Measurements from ENCODE around the gene PCGF3. TPM values are rescaled to one million over a fixed set of nuclear protein-coding genes. Genes with fewer than 3 reads are reported as not detected.
"Not testable (repeated sequence)": the region's sequence is repeated elsewhere in the genome, so short reads cannot be mapped to it uniquely, and the experiment has no call there.

PCGF3 gene
- polyA plus RNA-seq, 4 donors: 64.9 to 76.9 (median 72.0) TPM

GRCh38 chr4:721261-722168, 15.9 kb downstream of the PCGF3 start:
- no peak for DNase-seq (ENCODE audit: low read depth in 4 of 4, low spot score in 3 of 4)

- no peak for DNase-seq (ENCODE audit: low read depth in 4 of 4, low spot score in 3 of 4)
These were observed 16.6 kb downstream of the PCGF3 start for GRCh38 chr4:722169-722725.

- no peak for DNase-seq (ENCODE audit: low read depth in 4 of 4, low spot score in 3 of 4)
These were observed 17.3 kb downstream of the PCGF3 start for GRCh38 chr4:722851-723360.

DNA sequence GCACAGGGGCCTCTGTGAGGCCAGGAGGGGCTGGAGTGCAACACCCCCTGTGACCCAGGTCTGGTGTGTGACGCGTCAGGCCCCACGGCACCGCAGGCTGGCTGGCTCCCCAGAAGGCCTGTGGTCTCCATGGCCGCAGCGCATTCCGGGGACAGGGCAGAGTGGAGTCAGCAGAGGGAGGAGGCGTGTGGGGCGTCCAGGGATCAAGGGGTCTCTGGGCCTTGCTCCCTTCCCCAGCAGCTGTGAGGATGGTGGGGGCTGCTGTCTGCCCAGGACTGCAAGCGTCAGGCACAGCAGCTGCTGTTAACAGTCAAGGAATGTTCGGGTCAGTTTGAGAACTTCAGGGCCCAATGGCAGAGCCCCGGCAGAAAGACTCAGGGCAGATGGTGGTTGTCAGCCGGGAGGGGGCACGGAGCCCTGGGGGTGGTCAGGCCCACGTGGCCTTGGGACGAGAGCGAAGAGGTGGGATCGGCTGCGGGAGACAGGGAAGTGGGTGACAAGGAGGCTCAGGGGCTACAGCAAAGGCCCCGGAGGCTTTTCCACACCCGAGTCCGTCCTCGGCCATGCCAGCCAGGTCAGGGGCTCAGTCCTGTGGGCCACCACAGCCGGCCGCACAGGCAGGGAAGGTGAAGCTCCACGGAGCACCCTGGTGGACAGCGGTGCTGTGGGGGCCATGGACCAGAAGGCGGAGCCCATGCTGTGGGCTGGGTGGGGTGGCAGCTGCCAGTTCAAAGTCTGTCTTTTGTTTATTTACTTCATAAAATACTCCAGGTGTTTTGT, 18.3 kb downstream of the PCGF3 start:
- DNase-seq (ENCODE audit: low read depth in 4 of 4, low spot score in 3 of 4): no peak

- DNase-seq (ENCODE audit: low read depth in 4 of 4, low spot score in 3 of 4): no peak
These were observed 20.0 kb downstream of the PCGF3 start for GRCh38 chr4:725391-726234.

- no peak for DNase-seq (ENCODE audit: low read depth in 4 of 4, low spot score in 3 of 4)
These were observed 20.7 kb downstream of the PCGF3 start for GRCh38 chr4:726235-726787.

- DNase-seq (ENCODE audit: low read depth in 4 of 4, low spot score in 3 of 4): no peak
These were observed 21.2 kb downstream of the PCGF3 start for GRCh38 chr4:726838-727237.

DNA sequence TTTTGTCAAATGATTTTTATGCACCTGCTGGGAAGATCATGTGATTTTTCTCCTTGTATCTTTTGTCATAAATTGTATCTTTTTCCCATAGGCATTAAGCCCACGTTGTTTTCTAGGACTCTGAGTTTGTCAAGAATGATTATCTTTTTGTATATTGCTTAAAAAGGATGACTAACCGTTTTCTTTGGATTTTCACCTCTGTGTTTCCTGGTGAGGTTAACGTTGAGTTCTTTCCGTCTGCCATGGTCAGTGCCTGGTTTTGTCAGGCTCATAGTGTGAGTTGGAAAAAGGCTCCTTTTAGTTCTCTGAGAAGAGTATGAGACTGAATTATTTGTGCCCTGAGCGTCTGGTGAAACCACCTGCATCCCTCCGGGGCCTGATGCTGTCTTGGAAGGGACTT, 21.9 kb downstream of the PCGF3 start:
- DNase-seq (ENCODE audit: low read depth in 4 of 4, low spot score in 3 of 4): no peak

DNA sequence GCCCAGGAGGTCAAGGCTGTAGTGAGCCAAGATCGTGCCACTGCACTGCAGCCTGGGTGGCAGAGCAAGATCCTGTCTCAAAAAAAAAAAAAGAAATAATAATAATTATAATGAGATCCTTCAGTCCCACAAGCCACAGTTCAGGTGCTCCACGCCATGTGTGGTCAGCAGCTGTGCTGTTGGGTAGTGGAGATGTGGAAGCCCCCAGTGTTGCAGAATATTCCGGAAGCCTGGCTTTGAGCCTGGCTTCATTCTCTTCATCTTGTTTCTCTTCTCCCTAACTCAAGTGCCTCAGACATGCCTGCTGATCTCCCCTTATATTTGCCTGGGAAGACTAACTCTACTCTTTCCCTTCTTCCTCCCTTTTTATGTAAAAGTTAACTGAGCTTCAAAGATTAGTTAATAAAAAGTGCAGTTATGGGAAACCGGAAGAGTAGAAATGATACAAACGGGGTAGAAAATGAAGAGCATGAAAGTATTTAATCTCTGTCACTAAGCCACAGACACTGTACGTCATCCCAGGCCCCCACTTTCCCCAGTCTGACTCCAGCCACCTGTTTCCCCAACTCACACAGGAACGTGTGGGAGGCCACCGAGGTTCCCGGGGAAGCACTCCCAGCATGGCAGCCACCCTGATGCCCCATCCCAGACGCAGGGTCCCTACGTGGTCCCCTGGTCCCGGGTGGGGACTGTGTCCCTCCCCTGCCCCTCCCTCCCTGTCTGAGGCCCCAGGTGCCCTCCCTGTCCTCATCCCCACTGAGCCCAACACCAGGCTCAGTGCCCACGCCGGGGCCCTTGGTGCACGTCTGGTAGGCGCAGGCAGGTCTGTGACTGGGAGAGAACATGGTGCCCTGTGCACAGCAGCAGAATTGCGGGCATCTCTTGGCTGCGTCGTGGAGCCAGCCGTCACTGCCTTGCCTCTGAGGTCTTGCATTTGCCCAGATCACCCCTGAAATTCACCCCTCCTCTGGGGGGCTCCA, 24.0 kb downstream of the PCGF3 start:
- no peak for DNase-seq (ENCODE audit: low read depth in 4 of 4, low spot score in 3 of 4)

- no peak for DNase-seq (ENCODE audit: low read depth in 4 of 4, low spot score in 3 of 4)
These were observed 24.9 kb downstream of the PCGF3 start for GRCh38 chr4:730511-730910.

GRCh38 chr4:730946-731904, 25.6 kb downstream of the PCGF3 start:
- not testable (repeated sequence) for DNase-seq (ENCODE audit: low read depth in 4 of 4, low spot score in 3 of 4)

- not testable (repeated sequence) for DNase-seq (ENCODE audit: low read depth in 4 of 4, low spot score in 3 of 4)
These were observed 26.3 kb downstream of the PCGF3 start for GRCh38 chr4:731954-732353.

DNA sequence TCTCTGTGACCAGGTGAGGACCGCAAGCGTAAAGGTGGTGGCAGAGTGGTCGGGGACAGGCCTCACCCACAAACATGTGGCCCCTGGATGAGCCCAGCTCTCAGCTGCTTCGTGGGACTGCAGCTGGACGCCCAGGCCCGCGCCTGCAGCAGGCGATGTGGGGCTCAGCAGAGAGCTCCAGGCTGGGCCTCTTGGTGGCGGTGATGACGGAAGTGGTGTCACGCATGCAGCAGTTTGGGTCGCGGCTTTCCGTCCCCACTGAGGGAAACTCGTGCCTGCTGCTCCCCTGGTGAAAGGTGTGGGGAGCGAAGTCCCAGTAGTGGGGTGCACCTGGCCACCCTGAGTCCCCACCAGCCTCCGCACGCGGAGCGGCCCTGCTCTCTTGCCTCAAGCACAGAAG, 26.9 kb downstream of the PCGF3 start:
- DNase-seq (ENCODE audit: low read depth in 4 of 4, low spot score in 3 of 4): no peak

GRCh38 chr4:732911-733630, 27.4 kb downstream of the PCGF3 start:
- DNase-seq (ENCODE audit: low read depth in 4 of 4, low spot score in 3 of 4): no peak

GRCh38 chr4:733631-733980, 28.0 kb downstream of the PCGF3 start:
- DNase-seq (ENCODE audit: low read depth in 4 of 4, low spot score in 3 of 4): no peak

DNA sequence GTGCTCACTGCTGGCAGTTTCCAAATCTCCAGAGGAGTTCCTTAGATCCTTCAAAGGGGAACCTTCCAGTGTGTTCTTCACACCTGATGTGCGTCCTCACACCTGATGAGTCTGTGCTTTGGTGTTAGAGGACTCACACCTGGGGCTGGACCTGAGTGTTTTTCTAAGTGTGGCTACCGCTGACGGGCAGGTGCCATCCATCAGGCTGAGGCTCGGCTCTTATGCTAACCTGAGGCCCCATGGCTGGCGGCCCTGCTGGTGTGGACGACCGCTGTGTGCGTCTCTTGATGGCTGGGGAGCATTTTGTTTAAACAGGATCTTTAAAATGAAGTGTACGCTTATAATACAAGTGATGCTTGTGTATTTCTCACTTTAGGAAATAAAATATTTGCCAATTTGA, 28.4 kb downstream of the PCGF3 start:
- DNase-seq (ENCODE audit: low read depth in 4 of 4, low spot score in 3 of 4): no peak

- no peak for DNase-seq (ENCODE audit: low read depth in 4 of 4, low spot score in 3 of 4)
These were observed 29.3 kb downstream of the PCGF3 start for GRCh38 chr4:734951-735350.

All from right renal pelvis (tissue), 4 donors.